GM19328 (cell line): ENCODE data around the gene FAM241A.
"Not testable (repeated sequence)": the region's sequence is repeated elsewhere in the genome, so short reads cannot be mapped to it uniquely, and the experiment has no call there.

Experiments used
- ATAC-seq: cut with Tn5 transposase; IDR thresholded peaks from one replicate; pipeline ENCODE4 v1.9.1; 2021; ENCODE audit warnings: mild to moderate bottlenecking, moderate library complexity; ENCODE audit not compliant: unreplicated experiment

FAM241A gene

GRCh38 chr4:112136551-112136950, 8.7 kb upstream of the FAM241A start:
- ATAC-seq: no peak

GRCh38 chr4:112138538-112138937, 6.7 kb upstream of the FAM241A start:
- ATAC-seq: no peak

- ATAC-seq: no peak
Observed at GRCh38 chr4:112140536-112140935, 4.7 kb upstream of the FAM241A start.

- ATAC-seq: no peak
Observed at GRCh38 chr4:112141366-112142138, 3.7 kb upstream of the FAM241A start.

GRCh38 chr4:112142182-112142581, 3.1 kb upstream of the FAM241A start:
- no peak for ATAC-seq

- no peak for ATAC-seq
Observed at GRCh38 chr4:112143781-112144180, 1.5 kb upstream of the FAM241A start.

- ATAC-seq: no peak
Observed at GRCh38 chr4:112144546-112145325, 518 bp upstream of the FAM241A start.

GRCh38 chr4:112145790-112146501, 692 bp downstream of the FAM241A start:
- ATAC-seq: peak; percentile 43

GRCh38 chr4:112146502-112146813, 1.2 kb downstream of the FAM241A start:
- ATAC-seq: no peak

- ATAC-seq: no peak
Observed at GRCh38 chr4:112147697-112148096, 2.4 kb downstream of the FAM241A start.

- no peak for ATAC-seq
Observed at GRCh38 chr4:112150920-112151319, 5.7 kb downstream of the FAM241A start.

GRCh38 chr4:112152521-112152920, 7.3 kb downstream of the FAM241A start:
- no peak for ATAC-seq

GRCh38 chr4:112153211-112153791, 8.0 kb downstream of the FAM241A start:
- ATAC-seq: no peak

- ATAC-seq: no peak
Observed at GRCh38 chr4:112156112-112156511, 10.9 kb downstream of the FAM241A start.

GRCh38 chr4:112156553-112156952, 11.3 kb downstream of the FAM241A start:
- ATAC-seq: no peak

- ATAC-seq: not testable (repeated sequence)
Observed at GRCh38 chr4:112163706-112164105, 18.5 kb downstream of the FAM241A start.

GRCh38 chr4:112167794-112168193, 22.5 kb downstream of the FAM241A start:
- ATAC-seq: no peak

GRCh38 chr4:112168719-112169500, 23.7 kb downstream of the FAM241A start:
- ATAC-seq: no peak

GRCh38 chr4:112170451-112170993, 25.3 kb downstream of the FAM241A start:
- no peak for ATAC-seq

GRCh38 chr4:112171051-112171763, 26.0 kb downstream of the FAM241A start:
- not testable (repeated sequence) for ATAC-seq
